IPS-11a (cell line): ENCODE data around the gene PHACTR1.
"Not testable (repeated sequence)": the region's sequence is repeated elsewhere in the genome, so short reads cannot be mapped to it uniquely, and the experiment has no call there.

Experiments used
- H3K4me3 ChIP-seq: one replicate; pipeline ENCODE4 v1.5.1; 2013; ENCODE audit warnings: low read depth, low read length, control low read depth

PHACTR1 gene

GRCh38 chr6:13133894-13134293, 417.3 kb downstream of the PHACTR1 start:
- not testable (repeated sequence) for H3K4me3 ChIP-seq

GRCh38 chr6:13135152-13135551, 418.6 kb downstream of the PHACTR1 start:
- no peak overlapping the region for H3K4me3 ChIP-seq

GRCh38 chr6:13139119-13139518, 422.6 kb downstream of the PHACTR1 start:
- no peak overlapping the region for H3K4me3 ChIP-seq

- no peak overlapping the region for H3K4me3 ChIP-seq
Measured at GRCh38 chr6:13140980-13141379, 424.4 kb downstream of the PHACTR1 start.

GRCh38 chr6:13141387-13141786, 424.8 kb downstream of the PHACTR1 start:
- H3K4me3 ChIP-seq: no peak overlapping the region

GRCh38 chr6:13142611-13143010, 426.0 kb downstream of the PHACTR1 start:
- no peak overlapping the region for H3K4me3 ChIP-seq

- no peak overlapping the region for H3K4me3 ChIP-seq
Measured at GRCh38 chr6:13146442-13146841, 429.9 kb downstream of the PHACTR1 start.

GRCh38 chr6:13147376-13147775, 430.8 kb downstream of the PHACTR1 start:
- no peak overlapping the region for H3K4me3 ChIP-seq

GRCh38 chr6:13147782-13148181, 431.2 kb downstream of the PHACTR1 start:
- H3K4me3 ChIP-seq: no peak overlapping the region

GRCh38 chr6:13152764-13153163, 436.2 kb downstream of the PHACTR1 start:
- no peak overlapping the region for H3K4me3 ChIP-seq

- H3K4me3 ChIP-seq: no peak overlapping the region
Measured at GRCh38 chr6:13156381-13156780, 439.8 kb downstream of the PHACTR1 start.

- H3K4me3 ChIP-seq: no peak overlapping the region
Measured at GRCh38 chr6:13157293-13157692, 440.7 kb downstream of the PHACTR1 start.

- H3K4me3 ChIP-seq: no peak overlapping the region
Measured at GRCh38 chr6:13159300-13159699, 442.7 kb downstream of the PHACTR1 start.

GRCh38 chr6:13159822-13160221, 443.3 kb downstream of the PHACTR1 start:
- H3K4me3 ChIP-seq: not testable (repeated sequence)

- no peak overlapping the region for H3K4me3 ChIP-seq
Measured at GRCh38 chr6:13163161-13163944, 446.8 kb downstream of the PHACTR1 start.

GRCh38 chr6:13164291-13164690, 447.7 kb downstream of the PHACTR1 start:
- no peak overlapping the region for H3K4me3 ChIP-seq

- no peak overlapping the region for H3K4me3 ChIP-seq
Measured at GRCh38 chr6:13165502-13166172, 449.1 kb downstream of the PHACTR1 start.

- H3K4me3 ChIP-seq: no peak overlapping the region
Measured at GRCh38 chr6:13166269-13166668, 449.7 kb downstream of the PHACTR1 start.

GRCh38 chr6:13166916-13167315, 450.3 kb downstream of the PHACTR1 start:
- no peak overlapping the region for H3K4me3 ChIP-seq

GRCh38 chr6:13172291-13172690, 455.7 kb downstream of the PHACTR1 start:
- H3K4me3 ChIP-seq: no peak overlapping the region

- H3K4me3 ChIP-seq: no peak overlapping the region
Measured at GRCh38 chr6:13175087-13175486, 458.5 kb downstream of the PHACTR1 start.

GRCh38 chr6:13175759-13176158, 459.2 kb downstream of the PHACTR1 start:
- no peak overlapping the region for H3K4me3 ChIP-seq
